Neural progenitor cell (in vitro differentiated cells): Measurements from ENCODE around the gene ELL.

Source experiments
- CTCF ChIP-seq: fragments of 200-600 bp; sonication (generic); IDR thresholded peaks from 2 replicates; pipeline ENCODE4 v1.5.1; 2017; ENCODE audit warnings: antibody characterized with exemption, mild to moderate bottlenecking
- EZH2phosphoT487 ChIP-seq: fragments of 200-600 bp; sonication (generic); IDR thresholded peaks from 2 replicates; pipeline ENCODE4 v1.6.1; 2017; ENCODE audit warnings: antibody characterized with exemption

DNA sequence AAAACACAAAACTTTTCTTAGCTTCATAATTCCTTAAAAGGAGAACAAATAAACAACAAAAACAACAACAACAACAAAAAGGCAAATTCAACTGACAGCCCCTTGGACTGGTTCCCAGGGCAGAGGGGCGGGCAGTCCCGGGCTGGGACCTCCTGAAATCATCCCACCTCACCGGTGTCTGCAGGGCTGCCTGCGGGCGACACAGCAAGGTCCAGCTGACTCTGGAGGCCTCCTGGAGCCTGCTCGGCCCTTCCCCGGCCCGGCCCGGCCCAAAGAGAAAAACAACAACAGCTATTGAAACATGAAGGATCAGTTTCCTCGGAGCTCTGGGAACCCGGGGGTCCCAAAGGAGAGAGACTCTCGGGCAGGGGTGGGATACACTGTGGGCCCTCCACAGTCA is 78.9 kb downstream of the ELL start:
- no peak for TF ChIP-seq CTCF
- TF ChIP-seq EZH2phosphoT487, result no peak
